ENCODE measurements around the gene GPX4.
A peak's percentile ranks its signal among the peaks of the same experiment; 100 is the strongest.

Gene GPX4

GRCh38 chr19:1122021-1122971 is 18.5 kb downstream of the GPX4 start:
- no peak for DNase-seq (ENCODE audit: low spot score)
- Histone ChIP-seq H3K4me3 (no peak overlapping the region), H3K27ac (peak overlapping the region in 1 of 2 donors; percentile 31)
- TF ChIP-seq CTCF (IDR thresholded peaks at IDR 0.05): no peak

GRCh38 chr19:1122972-1123363 is 19.2 kb downstream of the GPX4 start:
- H3K27ac ChIP-seq: peak overlapping the region in 1 of 2 donors; percentile 31
- no peak for TF ChIP-seq CTCF (IDR thresholded peaks at IDR 0.05)
- no peak overlapping the region for H3K4me3 ChIP-seq
- DNase-seq (ENCODE audit: low spot score): no peak

GRCh38 chr19:1123381-1123780 is 19.6 kb downstream of the GPX4 start:
- Histone ChIP-seq H3K27ac (no peak overlapping the region), H3K4me3 (no peak overlapping the region)
- TF ChIP-seq CTCF (IDR thresholded peaks at IDR 0.05): no peak
- DNase-seq (ENCODE audit: low spot score): no peak

GRCh38 chr19:1123885-1124677 is 20.3 kb downstream of the GPX4 start:
- Histone ChIP-seq H3K4me3 (no peak overlapping the region), H3K27ac (peak overlapping the region in 1 of 2 donors; percentile 9)
- no peak for TF ChIP-seq CTCF (IDR thresholded peaks at IDR 0.05)
- no peak for DNase-seq (ENCODE audit: low spot score)

GRCh38 chr19:1125601-1126467 is 22.0 kb downstream of the GPX4 start:
- peak overlapping the region in 1 of 2 donors; percentile 5 for H3K27ac ChIP-seq
- no peak overlapping the region for H3K4me3 ChIP-seq
- TF ChIP-seq CTCF (IDR thresholded peaks at IDR 0.05): no peak
- DNase-seq (ENCODE audit: low spot score): no peak

- TF ChIP-seq CTCF (IDR thresholded peaks at IDR 0.05): no peak
- Histone ChIP-seq H3K4me3 (no peak overlapping the region), H3K27ac (peak overlapping the region in 1 of 2 donors; percentile 5)
- DNase-seq (ENCODE audit: low spot score): no peak
Observed at GRCh38 chr19:1126984-1127760, 23.4 kb downstream of the GPX4 start.
